ENCODE measurements around the gene ANKRD13D.

ANKRD13D gene

DNA sequence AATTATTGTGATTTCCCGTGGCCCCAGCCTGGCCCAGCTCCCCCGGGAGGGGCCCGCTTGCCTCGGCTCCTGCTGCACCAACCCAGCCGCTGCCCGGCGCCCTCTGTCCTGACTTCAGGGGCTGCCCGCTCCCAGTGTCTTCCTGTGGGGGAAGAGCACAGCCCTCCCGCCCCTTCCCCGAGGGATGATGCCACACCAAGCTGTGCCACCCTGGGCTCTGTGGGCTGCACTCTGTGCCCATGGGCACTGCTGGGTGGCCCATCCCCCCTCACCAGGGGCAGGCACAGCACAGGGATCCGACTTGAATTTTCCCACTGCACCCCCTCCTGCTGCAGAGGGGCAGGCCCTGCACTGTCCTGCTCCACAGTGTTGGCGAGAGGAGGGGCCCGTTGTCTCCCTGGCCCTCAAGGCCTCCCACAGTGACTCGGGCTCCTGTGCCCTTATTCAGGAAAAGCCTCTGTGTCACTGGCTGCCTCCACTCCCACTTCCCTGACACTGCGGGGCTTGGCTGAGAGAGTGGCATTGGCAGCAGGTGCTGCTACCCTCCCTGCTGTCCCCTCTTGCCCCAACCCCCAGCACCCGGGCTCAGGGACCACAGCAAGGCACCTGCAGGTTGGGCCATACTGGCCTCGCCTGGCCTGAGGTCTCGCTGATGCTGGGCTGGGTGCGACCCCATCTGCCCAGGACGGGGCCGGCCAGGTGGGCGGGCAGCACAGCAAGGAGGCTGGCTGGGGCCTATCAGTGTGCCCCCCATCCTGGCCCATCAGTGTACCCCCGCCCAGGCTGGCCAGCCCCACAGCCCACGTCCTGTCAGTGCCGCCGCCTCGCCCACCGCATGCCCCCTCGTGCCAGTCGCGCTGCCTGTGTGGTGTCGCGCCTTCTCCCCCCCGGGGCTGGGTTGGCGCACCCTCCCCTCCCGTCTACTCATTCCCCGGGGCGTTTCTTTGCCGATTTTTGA lies 3.3 kb upstream of the ANKRD13D start:
- no peak overlapping the region for H3K4me3 ChIP-seq (ENCODE audit: low read depth, low read length)

DNA sequence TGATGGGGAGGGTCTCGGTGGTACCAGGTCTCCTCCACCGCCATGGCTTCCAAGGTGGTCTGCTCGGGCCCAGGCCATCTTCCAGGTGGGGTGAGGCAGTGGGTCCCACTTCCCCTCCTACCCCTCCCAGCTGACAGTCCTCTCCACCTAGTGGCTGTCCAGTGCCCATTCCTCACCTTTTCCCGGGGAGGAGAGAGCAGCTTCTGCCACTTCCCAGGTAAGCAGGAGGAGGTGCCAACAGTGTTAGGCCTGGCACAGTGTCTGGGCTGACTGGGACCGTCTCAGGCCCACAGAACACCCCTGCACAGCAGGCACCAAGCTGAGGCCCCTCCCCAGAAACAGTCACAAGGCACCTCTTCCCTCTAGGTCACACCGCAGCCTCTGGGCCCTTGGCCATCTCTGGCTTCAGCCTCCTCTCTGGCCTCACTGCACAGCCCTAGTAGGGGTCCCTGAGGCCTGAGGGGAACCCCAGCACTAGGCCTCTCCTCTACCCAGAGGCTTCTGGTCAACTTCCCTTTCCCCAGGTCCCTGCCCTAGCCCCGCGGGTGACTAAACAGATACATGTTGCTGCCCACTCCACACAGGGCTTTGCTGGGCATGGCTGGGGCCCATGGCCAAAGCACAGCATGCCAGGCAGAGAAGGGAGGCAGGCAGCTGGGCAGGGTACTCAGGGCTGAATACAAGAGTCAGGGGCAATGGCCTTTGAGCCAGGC lies 2.3 kb upstream of the ANKRD13D start:
- H3K4me3 ChIP-seq (ENCODE audit: low read depth, low read length), result no peak overlapping the region

DNA sequence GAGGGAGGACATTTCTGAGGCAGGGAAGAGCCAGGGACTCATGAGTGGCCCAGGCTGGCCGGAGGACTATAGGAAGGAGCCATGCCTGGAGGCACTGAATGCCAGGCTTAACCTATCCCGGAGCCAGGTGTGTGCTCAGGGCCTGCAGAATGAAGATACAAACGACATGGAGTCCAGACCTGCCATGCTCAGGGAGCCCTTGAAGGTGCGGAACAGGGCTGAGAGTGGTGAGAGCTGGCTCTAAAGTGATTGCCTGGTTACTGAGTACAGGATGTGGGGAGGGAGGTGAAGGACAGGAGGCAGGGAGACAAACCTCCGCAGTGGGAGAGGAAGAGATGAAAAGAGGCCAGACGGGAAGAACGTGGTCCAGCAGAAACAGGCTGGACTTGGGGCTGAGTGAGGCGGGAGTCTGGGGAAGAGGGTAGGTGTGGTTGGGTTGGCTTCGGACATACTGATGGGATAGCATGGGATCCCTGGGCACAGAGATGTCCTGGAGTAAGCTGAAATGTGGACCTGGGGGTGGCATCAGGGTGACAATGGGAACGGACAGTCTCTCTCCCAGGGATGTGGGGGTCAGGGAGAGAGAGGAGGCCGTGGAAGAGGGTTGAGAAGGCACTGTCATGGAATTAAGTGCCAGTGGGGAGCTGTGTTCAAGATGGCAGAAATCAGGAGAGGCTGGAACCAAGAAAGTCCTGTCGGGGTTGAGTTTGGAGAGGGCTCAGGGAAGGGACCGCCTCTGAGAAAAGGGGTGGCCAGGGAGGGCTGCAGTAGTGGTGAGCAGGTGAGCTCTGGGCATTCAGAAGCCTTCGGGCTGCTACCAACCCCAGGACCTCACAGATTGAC lies 1.5 kb upstream of the ANKRD13D start:
- peak overlapping the region; percentile 58 for H3K4me3 ChIP-seq (ENCODE audit: low read depth, low read length)

DNA sequence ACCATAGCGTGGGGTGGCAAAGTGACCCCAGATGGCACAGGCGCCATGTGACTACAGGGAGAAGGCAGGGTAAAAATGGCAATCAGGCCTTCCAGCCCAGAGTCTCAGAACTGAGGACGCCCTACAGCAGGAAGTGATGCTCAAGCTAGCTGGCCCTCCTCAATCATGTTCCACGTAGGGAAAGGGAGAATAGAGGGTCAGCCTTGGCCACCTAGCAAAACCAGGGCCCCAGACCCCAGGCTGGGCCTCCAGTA lies 978 bp upstream of the ANKRD13D start:
- H3K4me3 ChIP-seq (ENCODE audit: low read depth, low read length), result peak overlapping the region; percentile 58

DNA sequence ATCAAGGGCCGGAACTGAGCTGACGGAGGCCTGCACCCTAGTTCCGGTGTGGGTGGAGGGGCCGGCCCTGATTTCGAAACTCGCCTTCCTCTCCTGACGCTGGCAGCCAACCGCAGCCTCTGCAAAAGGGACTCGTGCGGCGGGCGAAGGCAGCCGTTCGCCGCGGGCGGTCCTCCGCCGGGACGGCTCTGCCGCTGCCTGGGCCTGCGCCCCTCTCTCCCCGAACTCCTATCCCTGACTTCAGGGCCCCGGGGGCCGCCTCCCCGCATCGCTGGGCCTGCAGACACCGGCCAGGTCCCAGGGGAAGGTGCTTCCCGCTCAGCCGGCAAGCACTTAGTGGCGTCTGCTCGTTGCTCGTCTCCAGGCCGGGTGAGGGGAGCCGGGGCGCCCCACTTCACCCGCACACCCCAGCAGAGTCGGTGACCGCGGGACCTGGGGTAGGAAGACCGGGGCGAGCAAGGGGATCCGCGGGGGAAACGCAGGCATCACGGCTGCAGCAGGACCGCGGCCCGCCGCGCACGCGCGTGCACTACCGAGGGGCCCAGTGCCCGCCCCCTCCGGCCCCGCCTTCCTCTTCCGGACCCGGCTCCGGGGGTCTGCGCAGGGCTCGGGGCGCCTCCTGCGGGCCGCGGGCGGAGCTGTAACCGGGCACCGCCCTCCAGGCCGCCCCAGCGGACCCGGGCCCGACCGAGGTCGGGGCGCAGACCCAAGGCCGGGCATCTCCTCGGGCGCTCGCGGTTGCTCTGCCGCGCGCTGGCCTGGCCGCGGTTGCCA lies 464 bp upstream of the ANKRD13D start:
- peak overlapping the region; percentile 58 for H3K4me3 ChIP-seq (ENCODE audit: low read depth, low read length)

DNA sequence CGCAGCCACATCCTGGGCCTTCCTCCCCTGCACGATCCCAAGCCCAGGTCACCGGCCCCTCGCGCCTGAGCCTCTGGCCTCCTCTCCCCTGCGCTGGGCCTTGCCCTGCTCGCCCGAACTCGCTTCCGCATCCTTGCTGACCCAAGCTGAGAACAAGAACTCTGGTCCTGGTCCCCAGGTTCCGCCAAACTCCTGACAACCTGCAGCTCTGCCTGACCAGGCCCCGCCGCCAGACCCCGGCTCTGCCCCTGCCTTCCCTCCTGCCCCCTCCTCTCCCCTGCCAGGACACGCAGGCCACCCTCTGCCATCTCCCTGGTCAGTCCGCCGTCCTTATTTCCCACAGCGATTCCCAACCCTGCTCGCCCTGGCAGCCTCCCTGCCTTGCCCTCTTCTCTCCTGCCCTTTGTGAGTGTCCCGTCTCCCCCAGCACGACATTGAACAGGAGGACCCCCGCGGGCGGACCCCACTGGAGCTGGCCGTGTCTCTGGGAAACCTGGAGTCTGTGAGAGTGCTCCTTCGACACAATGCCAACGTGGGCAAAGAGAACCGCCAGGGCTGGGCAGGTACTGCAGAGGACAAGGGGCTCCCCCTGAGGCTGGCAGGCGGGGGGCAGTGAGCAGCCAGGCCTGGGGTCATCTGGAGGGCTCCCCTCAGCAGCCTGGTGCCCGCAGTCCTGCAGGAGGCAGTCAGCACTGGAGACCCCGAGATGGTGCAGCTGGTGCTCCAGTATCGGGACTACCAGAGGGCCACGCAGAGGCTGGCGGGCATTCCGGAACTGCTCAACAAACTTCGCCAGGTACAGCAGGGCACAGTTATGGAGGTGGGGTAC lies 762 bp downstream of the ANKRD13D start:
- H3K4me3 ChIP-seq (ENCODE audit: low read depth, low read length), result peak overlapping the region; percentile 46

DNA sequence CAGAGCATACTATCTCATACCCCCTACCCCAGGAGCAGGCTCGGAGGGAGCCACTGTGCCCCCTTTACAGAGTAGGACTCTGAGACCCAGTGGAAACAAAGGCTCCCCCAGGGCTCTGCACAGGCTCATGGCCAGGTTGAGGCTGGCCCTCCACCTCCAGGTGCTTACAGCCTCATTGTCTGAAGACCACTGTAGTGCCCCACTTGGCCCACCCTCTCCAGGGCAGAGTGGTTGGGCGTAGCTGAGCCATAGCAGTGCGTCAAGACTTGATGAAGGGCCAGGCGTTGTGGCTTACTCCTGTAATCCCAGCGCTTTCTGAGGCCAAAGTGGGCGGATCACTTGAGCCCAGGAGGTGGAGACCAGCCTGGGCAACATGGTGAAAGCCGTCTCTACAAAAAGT lies 1.7 kb downstream of the ANKRD13D start:
- H3K4me3 ChIP-seq (ENCODE audit: low read depth, low read length), result no peak overlapping the region

DNA sequence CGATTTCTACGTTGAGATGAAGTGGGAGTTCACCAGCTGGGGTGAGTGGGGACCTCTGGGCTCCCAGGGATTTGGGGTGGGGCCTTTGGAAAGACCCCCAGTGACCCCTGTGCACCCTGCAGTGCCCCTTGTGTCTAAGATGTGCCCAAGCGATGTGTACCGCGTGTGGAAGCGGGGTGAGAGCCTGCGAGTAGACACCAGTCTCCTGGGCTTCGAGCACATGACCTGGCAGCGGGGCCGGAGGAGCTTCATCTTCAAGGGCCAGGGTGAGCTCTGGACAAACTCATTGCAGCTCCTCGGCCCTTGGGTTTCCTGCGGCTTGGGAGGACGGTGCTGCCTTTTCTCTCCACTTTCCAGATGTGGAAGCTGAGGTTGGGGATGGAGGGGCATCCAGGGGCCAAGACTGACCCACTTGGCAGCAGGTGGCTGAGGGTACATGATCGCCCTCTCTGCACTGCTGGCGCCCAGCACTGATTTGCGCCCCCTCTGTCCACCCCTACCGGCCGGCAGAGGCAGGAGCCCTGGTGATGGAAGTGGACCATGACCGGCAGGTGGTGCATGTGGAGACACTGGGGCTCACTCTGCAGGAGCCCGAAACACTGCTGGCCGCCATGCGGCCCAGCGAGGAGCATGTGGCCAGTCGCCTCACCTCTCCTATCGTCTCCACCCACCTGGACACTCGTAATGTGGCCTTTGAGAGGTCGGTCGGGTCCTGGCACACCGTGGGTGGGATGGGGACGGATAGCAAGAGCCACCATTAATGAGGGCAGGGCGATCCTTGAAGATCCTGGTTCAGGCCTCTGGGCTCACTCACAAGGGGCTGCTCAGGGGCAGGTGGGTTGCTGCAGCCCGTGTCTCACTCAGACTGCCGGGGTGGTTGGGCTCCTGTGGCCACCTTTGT lies 2.6 kb downstream of the ANKRD13D start:
- H3K4me3 ChIP-seq (ENCODE audit: low read depth, low read length), result no peak overlapping the region

DNA sequence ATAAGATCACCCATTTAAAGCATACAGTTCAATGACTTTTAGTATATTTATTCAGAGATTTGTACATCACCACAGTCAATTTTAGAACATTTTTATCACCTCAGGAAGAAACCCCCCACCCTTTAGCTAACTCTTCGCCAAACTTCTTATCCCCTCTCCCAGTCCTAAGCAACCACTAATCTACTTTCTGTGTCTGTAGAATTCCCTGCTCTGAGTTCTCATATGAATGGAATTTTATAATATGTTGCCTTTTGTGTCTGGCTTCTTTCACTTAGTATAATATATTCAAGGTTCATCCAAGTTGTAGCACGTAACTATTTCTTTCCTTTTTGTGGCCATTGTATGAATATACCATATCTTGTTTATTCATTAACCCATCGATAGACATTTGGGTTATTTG lies 3.6 kb downstream of the ANKRD13D start:
- H3K4me3 ChIP-seq (ENCODE audit: low read depth, low read length), result no peak overlapping the region

DNA sequence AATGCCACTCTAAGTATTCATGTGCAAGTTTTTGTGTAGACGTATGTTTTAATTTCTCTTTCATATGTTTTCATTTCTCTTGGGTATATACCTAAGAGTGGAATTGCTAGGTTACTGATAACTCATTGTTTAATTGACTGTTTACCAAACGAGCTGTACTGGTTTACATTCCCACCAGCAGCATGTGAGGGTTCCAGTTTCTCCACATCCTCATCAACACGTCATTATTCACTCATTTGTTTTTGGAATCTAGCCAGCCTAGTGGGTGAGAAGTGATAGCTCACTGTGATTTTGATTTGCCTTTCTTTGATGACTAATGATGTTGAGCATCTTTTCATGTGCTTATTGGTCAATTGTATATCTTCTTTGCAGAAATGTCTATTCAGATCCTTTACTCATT lies 4.0 kb downstream of the ANKRD13D start:
- H3K4me3 ChIP-seq (ENCODE audit: low read depth, low read length), result no peak overlapping the region

DNA sequence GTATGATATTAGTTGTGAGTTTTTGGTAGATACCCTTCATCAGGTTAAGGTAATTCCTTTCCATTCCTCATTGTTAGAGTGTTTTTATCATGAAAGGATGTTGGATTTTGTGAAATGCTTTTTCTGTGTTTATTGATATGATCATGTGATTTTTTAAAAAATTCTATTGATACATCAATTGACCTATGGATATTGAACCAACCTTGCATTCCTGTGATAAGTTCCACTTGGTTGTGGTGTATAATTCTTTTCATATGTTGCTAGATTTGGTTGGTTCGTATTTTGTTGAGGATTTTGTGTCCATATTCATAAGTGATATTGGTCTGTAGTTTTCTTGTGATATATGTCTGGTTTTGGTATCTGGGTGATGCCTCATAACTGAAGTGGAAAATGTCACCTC lies 6.7 kb downstream of the ANKRD13D start:
- no peak overlapping the region for H3K4me3 ChIP-seq (ENCODE audit: low read depth, low read length)

DNA sequence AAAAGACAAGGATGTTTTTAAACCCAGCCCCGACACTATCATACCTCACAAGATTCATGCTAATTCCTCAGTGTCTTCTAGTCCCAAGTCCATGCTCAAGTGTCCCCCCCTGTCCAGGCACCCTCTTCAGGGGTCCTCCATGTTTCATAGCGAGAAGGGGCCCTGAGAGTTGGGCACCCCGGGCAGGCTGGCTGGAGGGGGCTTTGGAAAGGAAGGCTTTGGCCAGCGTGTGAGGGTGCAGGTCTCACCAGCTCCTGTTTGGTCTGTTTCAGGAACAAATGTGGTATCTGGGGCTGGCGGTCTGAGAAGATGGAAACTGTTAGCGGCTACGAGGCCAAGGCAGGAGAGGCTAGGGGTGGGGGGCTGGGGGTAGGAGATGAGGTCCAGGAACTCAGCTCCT lies 9.7 kb downstream of the ANKRD13D start:
- H3K4me3 ChIP-seq (ENCODE audit: low read depth, low read length), result no peak overlapping the region

DNA sequence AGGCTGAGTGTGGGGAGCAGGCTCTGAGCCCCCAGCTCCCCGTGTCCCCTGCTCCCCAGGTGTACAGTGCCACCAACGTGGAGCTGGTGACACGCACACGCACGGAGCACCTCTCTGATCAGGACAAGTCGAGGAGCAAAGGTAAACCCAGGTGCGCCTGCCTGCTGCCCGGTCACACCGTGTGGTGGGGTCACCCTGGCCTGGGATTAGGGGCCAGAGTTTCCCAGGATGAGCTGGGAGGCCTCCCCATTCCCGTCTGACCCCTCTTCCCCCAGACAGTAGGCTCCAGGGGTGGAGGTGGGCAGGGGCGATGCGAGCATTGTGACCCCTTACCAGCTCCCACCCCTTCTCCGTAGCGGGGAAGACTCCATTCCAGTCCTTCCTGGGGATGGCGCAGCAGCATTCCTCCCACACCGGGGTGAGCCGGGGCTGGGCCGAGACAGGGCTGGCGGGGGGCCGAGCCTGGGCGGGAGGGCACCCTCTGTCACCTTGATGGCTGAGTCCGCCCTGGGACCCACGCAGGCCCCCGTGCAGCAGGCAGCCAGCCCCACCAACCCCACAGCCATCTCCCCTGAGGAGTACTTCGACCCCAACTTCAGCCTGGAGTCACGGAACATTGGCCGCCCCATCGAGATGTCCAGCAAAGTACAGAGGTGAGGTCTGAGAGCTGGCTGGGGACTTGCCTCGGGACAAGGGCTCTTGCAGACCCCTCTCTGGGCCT lies 10.5 kb downstream of the ANKRD13D start:
- H3K4me3 ChIP-seq (ENCODE audit: low read depth, low read length), result no peak overlapping the region

DNA sequence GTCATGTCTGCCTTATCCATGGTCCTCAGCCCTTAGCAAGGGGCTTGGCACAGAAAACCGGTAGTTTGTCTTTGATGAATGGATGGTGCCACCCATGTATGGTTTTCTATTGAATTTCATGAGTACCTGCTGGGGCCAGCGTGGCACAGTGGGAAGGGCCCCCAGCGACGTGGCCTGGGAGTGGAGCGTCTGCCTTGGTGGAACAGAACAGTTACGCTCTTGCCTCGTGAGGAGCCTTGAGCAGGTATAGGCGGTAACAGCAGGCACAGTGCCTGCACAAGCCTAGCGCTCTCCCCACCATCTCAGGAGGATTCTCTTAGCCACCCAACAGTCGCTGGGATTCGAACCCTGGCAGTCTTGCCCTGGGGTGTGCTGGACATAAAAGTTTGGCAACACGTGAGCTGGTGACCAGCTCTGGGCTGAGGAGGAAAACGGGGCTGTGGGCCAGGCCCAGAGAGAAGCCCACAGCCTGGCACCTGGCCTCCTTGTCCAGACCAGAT lies 11.2 kb downstream of the ANKRD13D start:
- H3K4me3 ChIP-seq (ENCODE audit: low read depth, low read length), result no peak overlapping the region

DNA sequence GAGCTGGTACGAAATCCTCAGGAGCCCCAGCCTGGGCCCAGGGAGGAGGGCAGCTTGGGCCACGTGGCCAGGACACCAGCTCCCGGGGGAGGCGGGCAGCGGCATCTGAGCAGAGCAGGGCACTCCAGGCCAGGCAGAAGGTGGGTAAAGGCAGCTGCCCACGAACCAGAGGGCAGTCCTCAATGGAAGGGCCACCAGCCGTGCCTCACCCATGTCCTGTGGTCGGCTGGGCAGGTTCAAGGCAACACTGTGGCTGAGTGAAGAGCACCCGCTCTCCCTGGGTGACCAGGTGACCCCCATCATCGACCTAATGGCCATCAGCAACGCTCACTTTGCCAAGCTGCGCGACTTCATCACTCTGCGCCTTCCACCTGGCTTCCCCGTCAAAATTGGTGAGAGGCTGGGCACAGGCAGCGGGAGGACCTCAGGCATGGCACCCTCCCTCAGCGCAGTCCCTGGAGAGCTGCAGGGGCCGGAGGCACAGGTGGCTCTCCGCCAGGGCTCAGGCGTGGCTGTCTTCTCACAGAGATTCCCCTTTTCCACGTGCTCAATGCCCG lies 11.7 kb downstream of the ANKRD13D start:
- no peak overlapping the region for H3K4me3 ChIP-seq (ENCODE audit: low read depth, low read length)

DNA sequence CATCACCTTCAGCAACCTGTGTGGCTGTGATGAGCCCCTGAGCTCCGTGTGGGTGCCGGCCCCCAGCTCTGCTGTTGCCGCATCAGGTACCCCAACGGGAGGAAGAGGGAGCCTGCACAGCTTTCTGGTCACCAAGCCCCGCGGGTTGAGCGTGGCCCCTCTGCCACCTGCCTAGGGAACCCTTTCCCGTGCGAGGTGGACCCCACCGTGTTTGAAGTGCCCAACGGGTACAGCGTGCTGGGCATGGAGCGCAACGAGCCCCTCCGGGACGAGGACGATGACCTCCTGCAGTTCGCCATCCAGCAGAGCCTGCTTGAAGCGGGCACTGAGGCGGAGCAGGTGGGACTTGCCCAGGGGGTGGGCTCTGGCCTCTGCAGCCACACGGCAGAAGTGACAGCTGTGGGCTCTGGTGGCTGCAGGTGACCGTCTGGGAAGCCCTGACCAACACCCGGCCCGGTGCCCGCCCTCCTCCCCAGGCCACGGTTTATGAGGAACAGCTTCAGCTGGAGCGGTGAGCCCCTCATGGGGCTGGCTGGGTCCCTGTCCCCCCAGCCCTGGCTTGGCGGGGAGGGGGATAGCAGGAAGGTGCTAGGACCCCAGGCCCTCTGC lies 12.3 kb downstream of the ANKRD13D start:
- H3K4me3 ChIP-seq (ENCODE audit: low read depth, low read length), result no peak overlapping the region

DNA sequence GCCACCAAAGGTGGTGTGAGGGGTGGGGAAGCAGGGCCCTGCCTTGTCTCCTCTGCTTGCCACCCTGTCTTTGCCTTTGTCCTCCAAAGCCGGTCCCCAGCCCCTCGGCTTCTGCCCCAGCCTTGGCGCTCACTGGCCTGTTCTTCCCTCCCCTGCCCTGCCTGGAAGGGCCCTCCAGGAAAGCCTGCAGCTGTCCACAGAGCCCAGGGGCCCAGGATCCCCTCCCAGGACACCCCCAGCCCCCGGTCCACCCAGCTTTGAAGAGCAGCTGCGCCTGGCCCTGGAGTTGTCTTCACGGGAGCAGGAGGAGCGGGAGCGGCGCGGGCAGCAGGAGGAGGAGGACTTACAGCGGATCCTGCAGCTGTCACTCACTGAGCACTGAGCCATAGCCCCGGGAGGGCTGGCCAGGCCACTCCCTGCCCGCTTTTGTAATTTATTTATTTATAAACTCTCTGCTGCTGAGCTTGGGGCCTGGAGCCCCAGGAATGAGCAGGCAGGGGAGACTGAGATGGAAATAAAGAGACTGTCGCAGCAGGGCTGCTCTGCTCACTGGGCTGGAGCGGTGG lies 12.9 kb downstream of the ANKRD13D start:
- H3K4me3 ChIP-seq (ENCODE audit: low read depth, low read length), result peak overlapping the region; percentile 65
